NCI-H345 treated with DMSO at 0.1 percent for 48 hours (cell line): Measurements from ENCODE around the gene DLG1.
A peak's percentile ranks its signal among the peaks of the same experiment; 100 is the strongest.

Source experiments
- DNase-seq: peaks from one replicate; lab custom pipeline; 2025; ENCODE audit not compliant: unreplicated experiment; lab: John Stamatoyannopoulos, UW

The DLG1 gene

GRCh38 chr3:197320582-197320981 is 22.2 kb upstream of the DLG1 start:
- DNase-seq = no peak

- no peak for DNase-seq
Measured at GRCh38 chr3:197317250-197317963, 19.0 kb upstream of the DLG1 start.

GRCh38 chr3:197312431-197312830 is 14.0 kb upstream of the DLG1 start:
- no peak for DNase-seq

GRCh38 chr3:197311591-197311990 is 13.2 kb upstream of the DLG1 start:
- no peak for DNase-seq

GRCh38 chr3:197309528-197310361 is 11.3 kb upstream of the DLG1 start:
- DNase-seq = no peak

- no peak for DNase-seq
Measured at GRCh38 chr3:197308591-197308990, 10.2 kb upstream of the DLG1 start.

- DNase-seq = no peak
Measured at GRCh38 chr3:197306374-197307086, 8.1 kb upstream of the DLG1 start.

GRCh38 chr3:197305854-197306253 is 7.4 kb upstream of the DLG1 start:
- no peak for DNase-seq

- no peak for DNase-seq
Measured at GRCh38 chr3:197303452-197303851, 5.0 kb upstream of the DLG1 start.

- no peak for DNase-seq
Measured at GRCh38 chr3:197302696-197303341, 4.4 kb upstream of the DLG1 start.

- no peak for DNase-seq
Measured at GRCh38 chr3:197302033-197302432, 3.6 kb upstream of the DLG1 start.

- DNase-seq = no peak
Measured at GRCh38 chr3:197300361-197300760, 1.9 kb upstream of the DLG1 start.

- peak; percentile 46 for DNase-seq
Measured at GRCh38 chr3:197298945-197299854, 788 bp upstream of the DLG1 start.

GRCh38 chr3:197297476-197298340 is 704 bp downstream of the DLG1 start:
- peak; percentile 90 for DNase-seq

GRCh38 chr3:197297002-197297401 is 1.4 kb downstream of the DLG1 start:
- DNase-seq = no peak

GRCh38 chr3:197296545-197296944 is 1.9 kb downstream of the DLG1 start:
- no peak for DNase-seq

- no peak for DNase-seq
Measured at GRCh38 chr3:197295871-197296270, 2.5 kb downstream of the DLG1 start.

- no peak for DNase-seq
Measured at GRCh38 chr3:197293605-197294237, 4.7 kb downstream of the DLG1 start.

- DNase-seq = no peak
Measured at GRCh38 chr3:197292648-197293047, 5.8 kb downstream of the DLG1 start.
